ENCODE data around the gene IFT20. TPM values are rescaled to one million over a fixed set of nuclear protein-coding genes. Genes with fewer than 3 reads are reported as not detected.

Gene IFT20
- total and polyA plus RNA-seq, 11 donors, result 7.9 to 18.9 (median 11.1) TPM

DNA sequence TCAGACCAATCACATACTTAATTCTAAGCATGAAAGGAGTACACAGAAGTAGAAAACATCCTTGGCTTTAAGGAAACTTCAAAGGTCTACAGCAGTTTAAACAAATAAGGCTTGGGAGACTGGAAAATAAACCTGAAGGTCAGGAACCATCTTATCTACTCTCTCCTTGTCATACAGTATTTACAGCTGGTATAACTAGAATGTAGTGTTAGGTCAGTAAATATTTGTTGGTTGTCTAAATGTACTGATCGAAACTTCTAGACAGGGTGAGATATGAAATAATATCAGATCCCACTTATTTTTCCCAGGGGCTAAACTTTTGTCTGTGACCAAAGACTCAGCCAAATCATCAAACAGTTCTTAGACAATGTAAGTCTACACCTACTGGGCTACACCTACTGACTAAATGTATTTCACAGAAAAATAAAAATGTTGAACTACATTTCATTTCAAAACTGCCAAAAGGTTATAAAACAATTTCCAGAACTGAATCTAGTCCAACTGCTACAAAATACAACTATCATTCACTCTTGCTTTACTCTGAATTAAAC is 43.4 kb downstream of the IFT20 start:
- ATAC-seq (no peak), DNase-seq (no peak)
- no peaks in the 10 kb centered on the region for H3K9me3 ChIP-seq
- H3K27ac ChIP-seq, result no peak overlapping the region
- TF ChIP-seq POLR2A (IDR thresholded peaks at IDR 0.05) (no peak), CTCF (IDR thresholded peaks at IDR 0.05) (no peak)
- H3K4me3 ChIP-seq, result no peak overlapping the region
- H3K27me3 ChIP-seq, result peaks cover 0 to 8% (median 0%) of the 10 kb centered on the region in 9 donors
- no peaks in the 10 kb centered on the region for H3K36me3 ChIP-seq
- intact Hi-C loops (cut with DNase I), result no loop called here
- 82 to 91% (median 88%) methylated on average over 1 of the region's 1 CpG for WGBS, 4 donors
- H3K4me1 ChIP-seq, result no peaks in the 10 kb centered on the region

DNA sequence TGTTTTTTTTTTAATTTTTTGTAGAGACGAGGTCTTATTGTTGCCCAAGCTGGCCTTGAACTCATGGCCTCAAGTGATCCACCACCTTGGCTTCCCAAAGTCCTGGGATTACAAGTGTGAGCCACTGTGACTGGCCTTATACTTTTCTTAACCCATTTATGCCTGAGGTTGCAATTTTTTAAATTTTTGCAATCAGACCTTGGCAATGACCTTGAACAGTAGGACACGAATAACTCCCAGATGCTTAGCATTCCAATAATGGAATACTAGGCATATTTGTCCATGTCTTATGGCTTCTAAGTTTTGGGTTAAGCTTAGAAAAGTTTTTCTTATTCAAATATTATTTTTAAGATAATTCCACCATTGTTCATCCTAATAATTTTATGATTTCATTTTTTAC is 44.6 kb downstream of the IFT20 start:
- DNase-seq, result no peak
- ATAC-seq, result no peak

DNA sequence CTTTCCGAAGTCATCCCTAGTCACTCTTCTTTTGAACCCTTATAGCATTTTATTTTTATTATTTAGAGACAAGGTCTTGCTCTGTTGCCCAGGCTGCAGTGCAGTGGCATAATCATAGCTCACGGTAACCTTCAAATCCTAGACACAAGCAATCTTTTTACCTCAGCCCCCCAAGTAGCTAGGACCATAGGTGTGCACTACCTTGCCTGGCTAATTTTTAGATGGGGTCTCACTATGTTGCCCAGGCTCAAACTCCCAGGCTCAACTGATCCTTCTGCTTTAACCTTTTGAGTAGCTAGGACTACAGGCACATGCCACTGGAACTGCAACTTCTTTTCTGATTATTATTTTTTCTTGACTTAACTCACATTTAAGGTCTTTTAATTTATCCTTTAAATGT is 49.3 kb downstream of the IFT20 start:
- TF ChIP-seq CTCF (IDR thresholded peaks at IDR 0.05) (no peak), POLR2A (IDR thresholded peaks at IDR 0.05) (no peak)
- ATAC-seq, result no peak
- no peaks in the 10 kb centered on the region for H3K36me3 ChIP-seq
- H3K27ac ChIP-seq, result no peak overlapping the region
- WGBS, 4 donors, result 46 to 96% (median 58%) methylated on average over 2 of the region's 2 CpGs
- no peak overlapping the region for H3K4me3 ChIP-seq
- H3K27me3 ChIP-seq, result no peaks in the 10 kb centered on the region
- no peak for DNase-seq
- H3K4me1 ChIP-seq, result no peaks in the 10 kb centered on the region
- intact Hi-C loops (cut with DNase I), result no loop called here
- H3K9me3 ChIP-seq, result no peaks in the 10 kb centered on the region

More for the DNA sequence above, 44.6 kb downstream of the IFT20 start:
- WGBS, 4 donors, result 51 to 65% (median 62%) methylated on average over 2 of the region's 2 CpGs
- Histone ChIP-seq H3K4me3 (no peak overlapping the region), H3K36me3 (no peaks in the 10 kb centered on the region), H3K4me1 (no peaks in the 10 kb centered on the region), H3K27me3 (peaks cover 0 to 8% (median 0%) of the 10 kb centered on the region in 9 donors), H3K27ac (no peak overlapping the region), H3K9me3 (no peaks in the 10 kb centered on the region)
- intact Hi-C loops (cut with DNase I), result no loop called here
- no peak for TF ChIP-seq POLR2A (IDR thresholded peaks at IDR 0.05)
- TF ChIP-seq CTCF (IDR thresholded peaks at IDR 0.05), result no peak

GRCh38 chr17:28282596-28282995 is 52.7 kb downstream of the IFT20 start:
- Histone ChIP-seq H3K4me1 (peaks cover 0 to 11% (median 0%) of the 10 kb centered on the region in 12 donors), H3K36me3 (no peaks in the 10 kb centered on the region), H3K4me3 (no peak overlapping the region), H3K27me3 (peaks cover 0 to 3% (median 0%) of the 10 kb centered on the region in 9 donors), H3K27ac (no peak overlapping the region), H3K9me3 (no peaks in the 10 kb centered on the region)
- TF ChIP-seq CTCF (IDR thresholded peaks at IDR 0.05) (no peak), POLR2A (IDR thresholded peaks at IDR 0.05) (no peak)
- WGBS, 4 donors, result 69 to 83% (median 78%) methylated on average over 7 of the region's 7 CpGs
- no peak for DNase-seq
- no peak for ATAC-seq
- intact Hi-C loops (cut with DNase I), result no loop called here
